Ovary (tissue), 9 donors: Measurements from ENCODE around the gene STK16. TPM values are rescaled to one million over a fixed set of nuclear protein-coding genes. Genes with fewer than 3 reads are reported as not detected.

Experiments
- DNase-seq, 5 donors: peaks; one replicate each; pipeline ENCODE4 v3.0.0-alpha.2; 2019 to 2020
- H3K27ac ChIP-seq, 2 donors: fragments of 200-600 bp; one replicate each; pipeline versions ENCODE4 v1.5.1 to v1.8.0; 2019 to 2022
- H3K27me3 ChIP-seq: fragments of 200-600 bp; one replicate; pipeline ENCODE4 v1.8.0; 2022
- H3K36me3 ChIP-seq: fragments of 200-600 bp; sonication (generic); one replicate; pipeline ENCODE4 v1.5.1; 2019
- H3K4me1 ChIP-seq: one replicate; pipeline ENCODE4 v1.8.1; 2013; ENCODE audit warnings: mild to moderate bottlenecking, moderate library complexity; ENCODE audit not compliant: insufficient read depth
- H3K4me3 ChIP-seq: fragments of 200-600 bp; sonication (generic); one replicate; pipeline ENCODE4 v1.5.1; 2017
- H3K9me3 ChIP-seq, 2 donors: fragments of 200-600 bp in 1 of 2; sonication (generic) in 1 of 2; one replicate each; pipeline versions ENCODE4 v1.5.1 to v1.8.1; 2013 to 2019; ENCODE audit warnings: mild to moderate bottlenecking in 1 of 2, moderate library complexity in 1 of 2
- EP300 ChIP-seq: sonication (generic); formaldehyde crosslinking; IDR thresholded peaks from one replicate; pipeline ENCODE4 v1.6.1; 2017; ENCODE audit warnings: antibody characterized with exemption
- POLR2A ChIP-seq: fragments of 450-650 bp; IDR thresholded peaks from one replicate; pipeline ENCODE4 v1.6.1; 2017; ENCODE audit warnings: antibody characterized with exemption, mild to moderate bottlenecking, moderate library complexity
- WGBS, 3 donors: extraction: QIAGEN DNeasy Blood & Tissue Kit in 1 of 3; methylation state at CpG; one replicate each; pipeline versions ENCODE4 v1.1.5 to v1.1.7; 2013 to 2017; 5-methylcytosine and 5-hydroxymethylcytosine counted together
- intact Hi-C, 4 donors: fragments of 100-400 bp; cut with DNase I; formaldehyde crosslinking; loops; one replicate each; pipeline versions ENCODE4 v1.11.0 to v1.15.1; 2022 to 2023
- polyA plus RNA-seq, 2 donors: library from polyadenylated mRNA; stranded (reverse); fragments of 200-250 nt in 1 of 2; fragments of 350-450 nt in 1 of 2; fragmentation: Illumina TruSeq in 1 of 2; extraction: RNeasy Lipid Tissue Mini Kit (QIAGEN cat#74804) in 1 of 2; gene quantifications; one replicate each; pipeline ENCODE4 v1.2.3, GENCODE V29; 2013 to 2014
- total RNA-seq, 7 donors: library from RNA; depleted of rRNA in 2 of 7; stranded (reverse); fragments of >200 nt in 2 of 7; fragmentation: NEBNext Ultra II Directional in 3 of 7; extraction: Animal tissue kit (Norgen Biotek cat#: 25700) in 3 of 7; gene quantifications; one replicate each; pipeline versions ENCODE4 v1.1.0 to v1.2.4, GENCODE V29; 2016 to 2023
- TF ChIP-seq, protein P1 (sequence below), 3 donors: fragments of 450-650 bp in 2 of 3; fragments of 200-600 bp in 1 of 3; IDR thresholded peaks; one replicate each; pipeline versions ENCODE4 v1.5.1 to v1.8.0; 2016 to 2022; ENCODE audit warnings: antibody characterized with exemption in 3 of 3, mild to moderate bottlenecking in 1 of 3
- donor health status: DM: no; HTN: no; CAD: no; lungs with moderate emphysema.
- donor health status: DM: no; HTN: no; CAD: no.
- donor health status: Bipolar disorder and iron deficiency.
- donor health status: DM: yes; HTN: yes; CAD: no.
- donor health status: DM: no; HTN: no; CAD: no.
- donor health status: DM: yes; HTN: yes; CAD: no.

Gene STK16
- total and polyA plus RNA-seq, 9 donors, result 12.4 to 29.4 (median 18.8) TPM

DNA sequence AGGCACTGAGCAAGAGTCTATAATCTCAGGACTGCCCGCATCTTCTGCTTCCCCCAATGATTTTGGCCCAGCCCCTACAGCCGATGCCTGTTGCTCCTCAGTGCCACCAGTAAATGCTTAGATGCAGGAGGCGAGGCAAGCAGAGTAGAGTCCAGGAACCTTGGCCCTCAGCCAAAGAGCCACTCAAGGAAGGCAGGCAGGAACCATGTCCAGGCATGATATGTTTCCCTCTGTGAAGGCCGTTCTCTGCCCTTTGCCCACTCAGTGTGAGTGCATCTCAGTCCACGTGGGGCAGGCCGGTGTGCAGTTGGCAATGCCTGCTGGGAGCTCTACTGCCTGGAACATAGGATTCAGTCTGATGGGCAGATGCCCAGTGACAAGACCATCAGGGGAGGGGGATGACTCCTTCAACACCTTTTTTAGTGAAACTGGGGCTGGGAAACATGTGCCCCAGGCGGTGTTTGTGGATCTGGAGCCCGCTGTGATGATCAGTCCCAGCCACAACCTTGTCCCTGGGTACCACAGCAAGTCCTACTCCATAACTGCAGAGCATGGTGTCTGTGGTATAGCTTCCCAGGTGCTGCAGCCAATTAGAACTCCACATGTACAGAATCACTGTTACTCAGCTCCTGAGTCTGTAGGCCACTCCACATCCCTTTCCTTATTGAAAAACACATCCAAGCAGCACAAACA, 24.2 kb downstream of the STK16 start:
- no peaks in the 10 kb centered on the region for H3K4me1 ChIP-seq
- H3K9me3 ChIP-seq, result no peaks in the 10 kb centered on the region
- H3K36me3 ChIP-seq, result no peaks in the 10 kb centered on the region
- no peaks in the 10 kb centered on the region for H3K27me3 ChIP-seq
- DNase-seq, result peak in 1 of 5 donors; percentile 22
- no peak overlapping the region for H3K27ac ChIP-seq
- TF ChIP-seq, protein P1, sequence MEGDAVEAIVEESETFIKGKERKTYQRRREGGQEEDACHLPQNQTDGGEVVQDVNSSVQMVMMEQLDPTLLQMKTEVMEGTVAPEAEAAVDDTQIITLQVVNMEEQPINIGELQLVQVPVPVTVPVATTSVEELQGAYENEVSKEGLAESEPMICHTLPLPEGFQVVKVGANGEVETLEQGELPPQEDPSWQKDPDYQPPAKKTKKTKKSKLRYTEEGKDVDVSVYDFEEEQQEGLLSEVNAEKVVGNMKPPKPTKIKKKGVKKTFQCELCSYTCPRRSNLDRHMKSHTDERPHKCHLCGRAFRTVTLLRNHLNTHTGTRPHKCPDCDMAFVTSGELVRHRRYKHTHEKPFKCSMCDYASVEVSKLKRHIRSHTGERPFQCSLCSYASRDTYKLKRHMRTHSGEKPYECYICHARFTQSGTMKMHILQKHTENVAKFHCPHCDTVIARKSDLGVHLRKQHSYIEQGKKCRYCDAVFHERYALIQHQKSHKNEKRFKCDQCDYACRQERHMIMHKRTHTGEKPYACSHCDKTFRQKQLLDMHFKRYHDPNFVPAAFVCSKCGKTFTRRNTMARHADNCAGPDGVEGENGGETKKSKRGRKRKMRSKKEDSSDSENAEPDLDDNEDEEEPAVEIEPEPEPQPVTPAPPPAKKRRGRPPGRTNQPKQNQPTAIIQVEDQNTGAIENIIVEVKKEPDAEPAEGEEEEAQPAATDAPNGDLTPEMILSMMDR (IDR thresholded peaks at IDR 0.05), result no peak
- no peak for TF ChIP-seq EP300
- intact Hi-C loops, result loop anchor here in 2 of 4 donors (10.0 kb wide), 1 partner anchor 255 kb away; no protein-coding TSS in a partner anchor
- no peak overlapping the region for H3K4me3 ChIP-seq
- WGBS, 3 donors, result 51 to 63% (median 53%) methylated on average over 8 of the region's 8 CpGs

DNA sequence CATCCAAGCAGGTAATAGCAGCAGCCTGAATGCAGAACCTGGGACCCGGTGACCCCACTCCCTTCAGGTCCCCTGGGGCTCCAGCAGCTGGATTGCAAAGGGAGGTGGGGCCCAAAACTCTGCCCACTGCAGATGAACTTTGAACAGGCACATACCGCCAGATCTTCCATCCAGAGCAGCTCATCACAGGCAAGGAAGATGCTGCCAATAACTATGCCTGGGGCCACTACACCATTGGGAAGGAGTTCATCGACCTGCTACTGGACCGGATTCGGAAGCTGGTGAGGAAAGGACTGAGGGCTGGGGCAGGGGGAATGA, 24.7 kb downstream of the STK16 start:
- Histone ChIP-seq H3K36me3 (no peaks in the 10 kb centered on the region), H3K4me3 (no peak overlapping the region), H3K4me1 (no peaks in the 10 kb centered on the region), H3K27me3 (no peaks in the 10 kb centered on the region), H3K9me3 (no peaks in the 10 kb centered on the region), H3K27ac (no peak overlapping the region)
- TF ChIP-seq, protein P1 (IDR thresholded peaks at IDR 0.05), result no peak
- TF ChIP-seq POLR2A (no peak), EP300 (no peak)
- intact Hi-C loops, result loop anchor here in 2 of 4 donors (10.0 kb wide), 1 partner anchor 255 kb away; no protein-coding TSS in a partner anchor
- DNase-seq, result no peak
- WGBS, 3 donors, result 72 to 83% (median 80%) methylated on average over 5 of the region's 5 CpGs

DNA sequence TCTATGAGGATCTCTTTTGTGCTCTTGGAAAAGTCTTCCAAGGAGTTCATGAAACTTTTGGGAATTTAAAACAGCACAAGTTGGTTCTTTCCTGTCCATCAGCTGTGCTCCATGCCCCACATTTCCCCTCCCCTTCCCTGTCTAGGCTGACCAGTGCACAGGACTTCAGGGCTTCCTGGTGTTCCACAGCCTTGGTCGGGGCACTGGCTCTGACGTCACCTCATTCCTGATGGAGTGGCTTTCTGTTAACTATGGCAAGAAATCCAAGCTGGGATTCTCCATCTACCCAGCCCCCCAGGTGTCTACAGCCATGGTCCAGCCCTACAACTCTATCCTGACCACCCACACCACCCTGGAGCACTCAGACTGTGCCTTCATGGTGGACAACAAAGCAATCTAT, 25.7 kb downstream of the STK16 start:
- Histone ChIP-seq H3K27ac (no peak overlapping the region), H3K4me3 (no peak overlapping the region), H3K27me3 (no peaks in the 10 kb centered on the region), H3K36me3 (no peaks in the 10 kb centered on the region), H3K9me3 (no peaks in the 10 kb centered on the region), H3K4me1 (no peaks in the 10 kb centered on the region)
- DNase-seq, result no peak
- WGBS, 3 donors, result 69 to 74% (median 70%) methylated on average over 2 of the region's 2 CpGs
- no peak for TF ChIP-seq POLR2A
- TF ChIP-seq, protein P1 (IDR thresholded peaks at IDR 0.05), result no peak
- no peak for TF ChIP-seq EP300
- intact Hi-C loops, result loop anchor here in 2 of 4 donors (10.0 kb wide), 1 partner anchor 254 kb away; no protein-coding TSS in a partner anchor

DNA sequence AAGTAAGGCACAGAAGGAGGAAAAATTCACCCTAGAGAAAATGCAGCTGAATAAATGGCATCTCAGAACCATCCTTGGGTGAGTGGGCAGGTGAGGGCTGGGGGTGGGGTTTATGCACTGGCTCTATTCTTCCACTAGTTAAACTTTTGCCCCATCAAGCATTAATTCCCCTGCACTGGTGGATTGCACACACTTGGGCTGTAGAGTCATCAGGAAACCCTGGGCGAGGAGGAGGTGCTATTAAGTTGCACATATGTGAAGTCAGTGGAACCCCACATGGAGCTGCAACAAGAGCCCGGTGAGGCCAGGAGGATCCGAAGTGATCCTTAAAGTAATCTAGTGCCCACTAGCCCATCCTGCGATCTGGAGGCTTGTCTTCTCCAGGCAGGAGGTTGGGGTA, 27.1 kb downstream of the STK16 start:
- H3K27me3 ChIP-seq, result no peaks in the 10 kb centered on the region
- DNase-seq, result no peak
- intact Hi-C loops, result loop anchor here in 2 of 4 donors (10.0 kb wide), 1 partner anchor 252 kb away; no protein-coding TSS in a partner anchor
- 73 to 82% (median 74%) methylated on average over 4 of the region's 4 CpGs for WGBS, 3 donors
- H3K9me3 ChIP-seq, result no peaks in the 10 kb centered on the region
- H3K4me1 ChIP-seq, result no peaks in the 10 kb centered on the region
- no peaks in the 10 kb centered on the region for H3K36me3 ChIP-seq
- H3K4me3 ChIP-seq, result no peak overlapping the region
- no peak overlapping the region for H3K27ac ChIP-seq
- no peak for TF ChIP-seq EP300

DNA sequence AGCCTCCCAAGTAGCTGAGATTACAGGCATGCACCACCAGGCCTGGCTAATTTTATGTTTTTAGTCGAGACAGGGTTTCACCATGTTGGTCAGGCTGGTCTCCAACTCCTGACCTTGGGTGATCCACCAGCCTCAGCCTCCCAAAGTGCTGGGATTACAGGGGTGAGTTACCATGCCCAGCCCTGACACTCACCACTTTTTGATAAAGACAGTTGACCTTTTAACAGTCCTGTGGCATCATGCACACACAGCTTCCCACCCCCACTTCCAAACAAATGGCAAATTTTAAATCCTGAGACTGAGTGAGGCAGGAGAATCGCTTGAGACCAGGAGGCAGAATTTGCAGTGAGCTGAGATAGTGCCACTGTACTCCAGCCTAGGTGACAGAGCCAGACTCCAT, 27.7 kb downstream of the STK16 start:
- TF ChIP-seq, protein P1 (IDR thresholded peaks at IDR 0.05), result no peak
- TF ChIP-seq POLR2A, result no peak
- no peak for TF ChIP-seq EP300
- no peak for DNase-seq
- 60 to 83% (median 67%) methylated on average over 2 of the region's 2 CpGs for WGBS, 3 donors
- peaks cover 5% of the 10 kb centered on the region for H3K4me1 ChIP-seq
- no peaks in the 10 kb centered on the region for H3K9me3 ChIP-seq
- H3K4me3 ChIP-seq, result no peak overlapping the region
- no peak overlapping the region for H3K27ac ChIP-seq
- intact Hi-C loops, result loop anchor here in 2 of 4 donors (10.0 kb wide), 1 partner anchor 252 kb away; no protein-coding TSS in a partner anchor
- H3K27me3 ChIP-seq, result no peaks in the 10 kb centered on the region
- no peaks in the 10 kb centered on the region for H3K36me3 ChIP-seq
